Endothelial cell of hepatic sinusoid (primary cell): Measurements from ENCODE around the gene HECTD1.

Experiments
- in situ Hi-C: cut with HindIII; loops from 2 replicates; pipeline ENCODE4 v1.10.0; 2017; ENCODE audit warnings: low sequenced_read_pairs

The HECTD1 gene

DNA sequence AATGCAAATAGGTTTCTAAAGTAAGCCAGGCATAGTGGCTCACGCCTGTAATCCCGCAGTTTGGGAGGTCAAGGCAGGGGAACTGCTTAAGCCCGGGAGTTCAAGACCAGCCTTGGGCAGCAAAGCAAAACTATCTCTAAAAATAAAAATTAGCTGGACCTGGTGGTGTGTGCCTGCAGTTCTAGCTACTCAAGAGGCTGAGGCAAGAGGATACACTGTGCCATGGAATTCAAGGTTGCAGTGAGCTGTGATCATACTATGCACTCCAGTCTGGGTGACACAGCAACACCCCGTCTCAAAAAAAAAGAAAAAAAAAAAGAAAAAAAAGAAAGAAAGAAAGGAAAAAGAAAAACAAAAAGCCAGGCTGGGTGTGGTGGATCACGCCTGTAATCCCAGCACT lies 46.3 kb downstream of the HECTD1 start:
- in situ Hi-C loops: no loop called here

DNA sequence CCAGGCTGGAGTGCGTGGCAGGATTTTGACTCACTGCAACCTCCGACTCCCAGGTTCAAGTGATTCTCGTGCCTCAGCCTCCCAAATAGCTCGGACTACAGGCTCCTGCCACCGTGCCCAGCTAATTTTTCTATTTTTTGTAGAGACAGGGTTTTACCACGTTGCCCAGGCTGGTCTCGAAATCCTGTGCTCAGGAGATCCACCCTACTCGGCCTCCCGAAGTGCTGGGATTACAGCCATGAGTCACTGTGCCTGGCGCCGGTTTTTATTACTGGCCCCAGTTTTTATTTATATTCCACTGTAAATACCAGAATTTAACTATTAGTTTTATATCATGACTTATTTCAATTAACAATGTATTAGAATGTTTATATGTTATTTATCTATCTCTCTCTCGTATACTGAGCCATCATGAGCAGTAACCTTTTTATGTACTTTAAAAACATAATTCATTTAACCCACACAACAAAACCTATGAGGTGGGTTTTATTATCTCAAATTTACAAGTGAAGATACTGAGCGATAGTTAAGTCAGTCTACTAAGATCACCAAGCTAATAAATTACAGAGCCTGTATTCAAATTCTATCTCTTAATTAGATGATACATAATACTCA lies 47.8 kb downstream of the HECTD1 start:
- in situ Hi-C loops: no loop called here

DNA sequence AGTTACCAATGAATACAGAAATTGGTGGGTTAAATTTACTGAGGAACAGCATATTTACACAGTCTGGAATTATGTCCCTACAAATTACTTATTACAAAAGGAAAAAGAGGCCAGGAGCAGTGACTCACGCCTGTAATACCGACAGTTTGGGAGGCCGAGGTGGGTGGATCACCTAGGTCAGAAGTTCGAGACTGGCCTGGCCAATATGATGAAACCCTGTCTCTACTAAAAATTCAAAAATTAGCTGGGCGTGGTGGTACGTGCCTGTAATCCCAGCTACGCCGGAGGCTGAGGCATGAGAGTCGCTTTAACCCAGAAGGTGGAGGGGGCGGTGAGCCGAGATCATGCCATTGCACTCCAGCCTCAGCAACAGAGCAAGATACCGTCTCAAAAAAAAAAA lies 52.6 kb downstream of the HECTD1 start:
- in situ Hi-C loops: no loop called here

DNA sequence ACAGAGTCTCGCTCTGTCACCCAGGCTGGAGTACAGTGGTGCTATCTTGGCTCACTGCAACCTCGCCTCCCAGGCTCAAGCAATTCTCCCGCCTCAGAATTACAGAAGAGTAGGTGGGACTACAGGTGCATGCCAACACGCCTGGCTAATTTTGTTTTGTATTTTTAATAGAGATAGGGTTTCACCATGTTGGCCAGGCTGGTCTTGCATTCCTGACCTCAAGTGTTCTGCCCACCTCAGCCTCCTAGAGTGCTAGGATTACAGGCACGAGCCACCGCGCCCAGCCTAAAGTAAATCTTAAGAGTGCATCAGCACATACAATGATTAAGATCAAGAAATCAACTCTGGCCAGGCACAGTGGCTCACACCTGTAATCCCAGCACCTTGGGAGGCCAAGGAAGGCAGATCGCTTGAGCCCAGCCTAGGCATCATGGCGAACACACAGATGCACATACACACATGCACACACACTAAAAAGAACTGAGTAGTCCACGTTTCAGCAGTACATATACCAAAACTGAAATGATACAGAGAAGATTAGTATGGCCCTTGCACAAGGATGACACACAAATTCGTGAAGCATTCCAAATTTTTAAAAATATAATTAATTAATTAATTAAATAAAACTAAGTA lies 65.0 kb downstream of the HECTD1 start:
- in situ Hi-C loops: no loop called here

DNA sequence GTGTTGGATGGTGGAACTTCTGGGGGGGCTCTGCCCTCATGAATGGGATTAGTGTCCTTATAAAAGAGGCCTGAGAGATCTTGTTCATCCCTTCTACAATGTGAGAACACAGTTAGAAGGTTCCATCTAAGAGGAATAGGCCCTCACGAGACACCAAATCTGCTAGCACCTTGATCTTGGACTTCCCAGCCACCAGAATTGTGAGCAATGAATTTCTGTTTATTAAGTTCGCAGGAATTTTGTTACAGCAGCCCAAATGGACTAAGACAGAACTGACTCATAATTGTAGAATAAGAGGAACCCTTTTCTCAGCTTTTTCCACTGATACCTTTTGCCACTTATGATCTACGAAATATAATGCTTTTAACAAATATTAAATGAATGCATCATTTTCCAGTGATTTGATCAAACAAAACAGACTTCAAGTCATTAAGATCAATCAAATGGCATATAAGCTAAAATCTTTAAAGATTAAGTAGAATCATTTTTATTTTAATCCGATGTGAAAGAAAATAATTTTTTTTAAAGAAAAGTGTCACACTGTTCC lies 68.2 kb downstream of the HECTD1 start:
- in situ Hi-C loops: no loop called here

DNA sequence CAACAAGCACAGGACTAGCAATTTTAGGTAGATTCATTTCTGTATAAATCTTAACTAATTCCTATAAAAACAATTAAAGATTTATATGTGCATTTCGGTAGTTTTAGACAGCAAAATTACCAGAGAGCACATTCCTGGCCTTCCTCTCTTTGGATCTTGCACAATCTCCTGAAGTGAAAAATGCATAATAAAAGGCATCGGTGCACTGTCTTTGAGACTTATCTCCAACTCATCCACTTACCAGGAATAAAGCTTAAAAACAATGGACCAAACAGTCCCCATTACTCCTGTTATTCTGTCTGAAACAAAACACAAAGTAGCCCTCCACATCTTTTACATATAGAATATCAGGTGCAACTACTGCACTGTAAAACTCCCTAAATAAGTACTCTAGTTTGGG lies 69.3 kb downstream of the HECTD1 start:
- in situ Hi-C loops: no loop called here

DNA sequence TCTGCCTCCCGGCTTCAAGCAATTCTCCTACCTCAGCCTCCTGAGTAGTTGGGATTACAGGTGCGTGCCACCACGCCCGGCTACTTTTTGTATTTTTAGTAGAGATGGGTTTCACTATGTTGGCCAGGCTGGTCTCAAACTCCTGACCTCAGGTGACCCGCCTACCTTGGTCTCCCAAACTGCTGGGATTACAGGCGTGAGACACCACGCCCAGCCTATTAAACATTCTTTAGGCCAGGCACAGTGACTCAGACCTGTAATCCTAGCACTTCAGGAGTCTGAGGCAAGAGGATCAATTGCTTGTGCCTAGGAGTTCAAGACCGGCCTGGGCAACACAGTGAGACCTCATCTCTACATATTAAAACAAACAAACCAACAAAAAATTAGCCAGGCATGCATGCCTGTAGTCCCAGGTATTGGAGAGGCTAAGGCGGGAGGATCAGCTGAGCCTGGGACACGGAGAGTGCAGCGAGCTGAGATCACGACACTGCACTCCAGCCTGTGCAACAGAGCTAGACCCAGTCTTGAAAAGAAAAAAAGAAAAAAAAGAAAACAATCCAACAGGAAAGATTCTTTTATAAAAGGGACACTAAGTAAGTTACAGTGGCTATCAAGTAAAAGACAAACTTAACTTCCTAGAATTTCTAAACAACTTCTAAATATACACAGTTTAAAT lies 70.2 kb downstream of the HECTD1 start:
- in situ Hi-C loops: no loop called here

DNA sequence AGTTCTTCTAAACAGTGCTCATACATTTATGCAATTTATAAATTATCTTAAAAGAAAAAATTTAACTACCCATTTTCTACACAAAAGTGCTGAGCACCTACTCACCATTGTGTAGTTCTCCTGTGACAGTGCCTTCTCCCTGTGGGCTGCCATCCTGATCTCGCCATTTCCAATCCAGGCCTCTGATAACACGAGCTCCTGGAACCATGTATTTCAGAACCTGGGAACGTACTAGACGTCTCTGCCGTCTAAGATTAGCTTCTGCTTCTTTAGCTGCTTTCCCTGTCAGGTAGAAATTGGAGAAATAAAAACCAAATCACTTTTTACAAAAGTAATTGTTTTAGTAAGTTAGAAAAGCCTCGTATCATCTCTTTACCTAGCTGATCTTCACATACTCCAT lies 74.5 kb downstream of the HECTD1 start:
- in situ Hi-C loops: no loop called here

DNA sequence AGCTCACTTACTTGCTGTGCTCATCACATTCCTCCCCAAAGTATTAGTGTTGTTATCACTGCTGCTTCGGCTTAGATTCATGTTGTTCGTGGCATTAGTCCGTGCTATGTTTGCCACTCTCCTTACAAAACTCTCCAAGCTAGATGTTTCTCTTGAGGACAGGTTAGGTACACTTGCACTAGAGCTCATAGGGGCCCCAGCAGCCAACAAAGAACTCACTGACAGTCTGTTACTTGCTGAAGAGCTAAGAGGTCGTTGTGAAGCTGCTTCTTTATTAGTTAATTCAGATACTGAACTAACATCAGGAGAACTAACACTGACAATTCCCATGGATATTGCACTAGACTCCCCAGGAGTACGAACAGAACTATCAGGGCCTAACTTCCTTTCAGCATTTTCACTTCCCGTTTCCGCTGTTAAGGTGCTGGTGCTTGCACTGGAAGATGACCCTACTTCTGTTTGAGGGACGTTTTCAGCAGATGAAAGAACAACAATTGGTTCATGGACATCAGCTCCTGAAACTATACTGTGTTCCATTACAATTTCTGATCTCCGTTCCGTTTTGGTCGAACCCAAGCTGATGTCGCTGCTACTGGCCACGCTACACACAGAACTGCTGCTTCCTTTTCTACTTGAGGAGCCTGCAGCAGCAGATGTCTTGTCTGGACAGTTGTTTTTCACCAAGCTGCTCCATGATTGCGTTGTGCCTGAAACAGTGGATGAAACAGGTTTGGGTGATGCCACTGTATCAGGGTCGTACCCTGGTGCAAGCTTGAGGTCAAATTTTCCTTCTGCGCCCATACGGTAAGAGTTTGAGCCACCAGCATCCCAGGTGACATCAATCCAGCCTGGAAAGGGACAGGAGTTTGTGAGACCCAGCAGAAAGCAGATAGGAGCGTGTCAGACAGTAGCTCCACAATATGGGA lies 78.7 kb downstream of the HECTD1 start:
- in situ Hi-C loops: no loop called here

DNA sequence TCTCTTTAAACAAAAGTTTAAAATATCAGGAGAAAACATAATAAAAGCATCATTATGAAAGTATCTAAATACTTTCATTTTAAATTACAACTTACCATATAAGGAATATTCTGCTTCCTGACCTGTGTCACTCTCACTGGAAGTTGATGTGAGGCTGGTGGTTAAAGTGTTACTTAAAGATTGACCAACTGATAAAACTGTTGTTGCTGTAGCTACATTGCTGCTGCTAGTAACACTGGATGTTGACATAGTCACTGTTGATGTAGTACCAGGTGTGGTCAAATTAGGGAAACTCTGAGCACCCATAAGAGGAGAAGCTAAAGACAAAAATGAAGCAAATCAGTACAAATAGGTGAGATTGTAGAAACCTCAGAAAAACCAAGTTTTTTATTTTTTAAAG lies 79.9 kb downstream of the HECTD1 start:
- in situ Hi-C loops: no loop called here

DNA sequence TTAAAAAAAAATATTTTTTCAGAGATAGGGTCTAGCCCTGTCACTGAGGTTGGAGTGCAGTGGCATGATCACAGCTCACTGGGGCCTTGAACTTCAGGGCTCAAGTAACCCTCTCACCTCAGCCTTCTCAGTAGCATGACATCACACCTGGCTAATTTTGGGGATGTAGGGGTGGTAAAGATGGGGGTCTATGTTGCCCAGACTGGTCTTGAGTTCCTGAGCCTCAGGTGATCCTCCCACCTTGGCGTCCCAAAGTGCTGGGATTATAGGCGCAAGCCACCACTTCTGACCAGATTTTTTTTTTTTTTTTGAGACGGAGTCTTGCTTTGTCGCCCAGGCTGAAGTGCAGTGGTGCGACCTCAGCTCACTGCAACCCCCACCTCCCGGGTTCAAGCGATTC lies 80.9 kb downstream of the HECTD1 start:
- in situ Hi-C loops: no loop called here

DNA sequence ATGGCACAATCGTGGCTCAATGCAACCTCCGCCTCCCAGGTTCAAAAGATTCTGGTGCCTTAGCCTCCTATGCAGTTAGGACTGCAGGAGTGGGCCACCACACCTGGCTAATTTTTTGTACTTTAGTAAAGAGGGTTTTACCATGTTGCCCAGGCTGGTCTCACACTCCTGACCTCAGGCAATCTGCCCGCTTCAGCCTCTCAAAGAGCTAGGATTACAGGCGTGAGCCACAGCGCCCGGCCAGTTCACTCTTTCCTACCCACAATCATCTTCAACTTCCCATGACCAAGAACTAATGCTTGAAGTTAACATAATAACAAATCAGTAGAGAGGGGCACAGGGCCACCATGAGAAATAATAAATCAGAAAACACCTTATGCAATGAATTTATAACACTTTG lies 82.4 kb downstream of the HECTD1 start:
- in situ Hi-C loops: no loop called here

DNA sequence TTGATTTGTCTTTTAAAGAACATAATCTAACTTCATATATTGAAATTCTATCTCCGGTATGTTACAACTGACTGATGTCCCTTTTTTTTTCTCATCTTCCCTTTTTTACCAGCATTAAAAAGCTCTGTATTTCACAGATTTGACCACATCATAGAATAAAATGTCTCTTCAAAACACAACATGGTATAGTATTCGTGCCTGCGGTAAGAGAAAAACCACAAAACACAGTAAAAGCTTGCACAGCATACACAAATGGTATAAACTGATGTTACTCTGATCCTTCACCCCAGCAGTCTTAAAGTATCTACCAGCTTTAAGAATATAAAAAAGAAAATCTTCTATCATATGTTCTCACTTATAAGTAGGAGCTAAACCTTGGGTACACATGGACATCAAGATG lies 83.4 kb downstream of the HECTD1 start:
- in situ Hi-C loops: no loop called here

DNA sequence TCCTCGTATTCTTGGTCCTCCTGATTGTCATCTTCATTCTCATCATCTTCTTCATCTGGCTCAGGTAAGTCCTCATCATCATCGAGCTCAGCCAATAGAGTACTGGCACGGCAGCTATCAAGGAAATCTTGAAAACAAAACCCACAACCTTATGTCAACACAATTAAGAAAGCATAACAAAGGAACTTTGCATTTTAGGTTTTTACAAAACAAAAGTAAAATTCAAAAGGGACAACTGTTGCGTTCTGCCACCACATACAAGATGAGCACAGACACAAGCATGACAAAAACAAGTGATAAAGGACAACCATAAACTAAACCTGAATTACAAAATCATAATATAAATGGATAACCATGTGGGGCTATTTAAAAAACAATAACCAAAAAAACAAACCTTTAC lies 84.7 kb downstream of the HECTD1 start:
- in situ Hi-C loops: no loop called here

DNA sequence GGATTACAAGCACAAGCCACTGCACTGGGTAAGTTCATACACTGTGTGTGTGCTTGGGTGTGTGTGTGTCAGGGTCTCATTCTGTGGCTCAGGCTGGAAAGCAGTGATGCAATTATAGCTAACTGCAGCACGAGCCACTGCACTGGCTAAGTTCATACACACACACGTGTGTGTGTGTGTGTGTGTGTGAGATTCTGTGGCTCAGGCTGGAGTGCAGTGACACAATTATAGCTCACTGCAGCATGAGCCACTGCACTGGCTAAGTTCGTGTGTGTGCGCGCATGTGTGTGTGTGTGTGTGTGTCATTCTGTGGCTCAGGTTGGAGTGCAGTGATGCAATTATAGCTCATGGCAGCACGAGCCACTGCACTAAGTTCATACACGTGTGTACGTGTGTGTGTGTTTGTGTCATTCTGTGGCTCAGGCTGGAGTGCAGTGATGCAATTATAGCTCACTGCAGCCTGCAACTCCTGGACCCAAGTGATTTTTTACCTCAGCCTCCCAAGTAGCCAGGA lies 85.4 kb downstream of the HECTD1 start:
- in situ Hi-C loops: no loop called here

DNA sequence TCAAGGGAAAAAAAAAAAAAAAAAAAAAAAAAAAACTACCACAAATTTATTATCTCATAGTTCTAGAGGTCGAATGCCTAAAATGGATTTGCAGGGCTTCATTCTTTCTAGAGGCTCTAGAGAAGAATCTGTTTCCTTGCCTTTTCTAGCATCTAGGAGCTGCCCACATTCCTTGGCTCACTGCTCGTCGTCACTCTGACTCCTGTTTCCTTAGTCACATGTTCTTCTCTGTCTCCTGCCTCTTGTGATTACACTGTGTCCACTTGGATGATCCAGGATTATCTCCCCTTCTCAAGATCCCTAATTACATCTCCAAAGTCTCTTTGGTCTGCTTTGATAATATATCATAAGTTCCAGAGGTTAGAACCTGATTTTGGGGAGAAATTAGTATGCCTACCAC lies 88.7 kb downstream of the HECTD1 start:
- in situ Hi-C loops: loop anchor here (5.0 kb wide), 1 partner anchor 78 kb away; no protein-coding TSS in a partner anchor

DNA sequence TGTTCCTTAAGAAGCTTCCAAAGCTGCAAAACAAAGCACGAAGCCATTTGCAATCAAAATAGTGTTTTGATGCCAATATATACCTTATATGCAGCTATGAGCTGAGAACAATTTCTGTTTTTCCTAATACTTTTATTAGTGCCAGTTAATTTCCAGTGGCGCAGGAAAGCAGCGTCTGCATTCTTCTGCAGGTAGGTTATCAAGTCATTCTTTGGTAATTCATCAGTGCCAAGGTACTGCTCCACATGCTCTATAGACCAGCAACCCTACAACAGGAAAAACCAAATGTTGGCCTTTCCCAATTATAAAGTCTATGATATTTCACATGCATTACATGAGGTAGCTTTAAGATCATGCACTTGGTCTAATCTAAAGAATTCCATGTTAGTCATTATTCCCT lies 93.8 kb downstream of the HECTD1 start:
- in situ Hi-C loops: no loop called here

DNA sequence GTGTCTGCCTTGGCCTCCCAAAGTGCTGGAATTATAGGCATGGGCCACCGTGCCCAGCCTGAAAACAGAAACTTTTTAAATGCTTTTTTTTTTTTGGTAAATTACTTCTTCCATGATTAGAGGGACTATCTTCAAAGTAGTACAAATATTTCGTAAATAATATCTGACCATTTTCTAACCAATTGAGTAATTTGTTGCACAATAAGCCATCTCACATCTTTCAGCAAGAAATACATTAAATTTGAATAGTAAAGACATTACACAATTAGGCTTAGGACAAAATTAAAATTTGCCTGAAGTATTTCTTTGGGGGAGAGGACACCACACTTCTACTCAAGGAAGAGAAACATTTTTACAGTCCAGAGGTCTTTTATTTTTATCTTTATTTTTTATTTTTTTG lies 96.7 kb downstream of the HECTD1 start:
- in situ Hi-C loops: no loop called here

DNA sequence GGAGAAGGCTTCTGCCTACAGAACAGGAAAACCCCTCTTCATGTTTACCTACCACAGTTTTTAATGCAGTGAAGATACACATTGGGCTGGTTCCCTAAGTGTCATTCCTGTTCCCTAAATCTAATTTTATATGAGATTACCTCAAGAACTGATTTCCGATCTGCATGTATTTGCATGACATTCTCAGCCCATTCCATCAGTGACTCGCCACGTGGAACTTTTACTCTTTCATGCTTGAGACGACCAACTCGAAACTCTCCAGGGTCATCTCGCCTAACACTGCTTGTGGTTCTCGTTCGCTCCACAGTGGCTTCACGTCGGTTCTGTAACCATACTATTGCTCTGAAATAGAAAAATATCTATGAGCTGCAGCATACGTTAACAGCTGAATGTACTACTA lies 98.3 kb downstream of the HECTD1 start:
- in situ Hi-C loops: no loop called here

DNA sequence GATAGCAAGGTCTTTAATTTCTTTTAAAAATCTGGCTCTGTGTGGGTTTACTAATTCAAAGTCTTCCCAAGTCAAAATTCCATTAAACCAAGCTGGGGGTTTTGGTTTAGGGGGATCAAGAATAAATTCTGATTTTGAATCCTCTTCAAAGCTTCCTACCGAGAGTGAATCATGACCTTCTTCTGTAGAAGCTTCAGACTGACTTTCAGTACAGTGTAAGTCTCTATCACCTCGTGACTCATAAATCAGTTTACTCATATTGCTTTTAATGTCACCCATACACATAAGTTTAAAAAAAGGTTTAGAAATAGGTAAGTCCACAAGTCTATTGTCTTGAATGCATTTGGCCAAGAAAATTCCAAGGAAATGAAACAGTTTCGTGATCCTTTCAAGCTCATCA lies 100.8 kb downstream of the HECTD1 start:
- in situ Hi-C loops: no loop called here

DNA sequence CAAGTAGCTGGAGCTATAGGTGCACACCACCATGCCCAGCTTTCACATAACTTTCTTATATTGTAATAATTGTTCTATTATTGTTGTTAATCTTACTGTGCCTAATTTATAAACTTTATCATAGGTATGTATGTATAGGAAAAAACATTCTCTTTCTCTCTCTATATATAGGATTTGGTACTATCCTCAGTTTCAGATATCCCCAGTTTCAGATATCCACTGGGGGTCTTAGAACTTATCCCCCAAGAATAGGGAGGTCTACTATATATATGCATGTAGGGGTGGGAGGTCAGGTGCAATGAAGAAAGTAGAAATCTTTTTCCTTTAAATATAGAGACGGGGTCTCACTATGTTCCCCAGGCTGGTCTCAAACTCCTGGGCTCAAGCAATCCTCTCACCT lies 110.5 kb downstream of the HECTD1 start:
- in situ Hi-C loops: no loop called here
